ENCODE data around the gene MKS1. TPM values are rescaled to one million over a fixed set of nuclear protein-coding genes. Genes with fewer than 3 reads are reported as not detected.
A peak's percentile ranks its signal among the peaks of the same experiment; 100 is the strongest.

MKS1 gene
- total RNA-seq, 5 donors from 2014 or later (not counting 1 experiment from before 2014, with no cell fraction given) = 12.7 to 32.6 (median 22.3) TPM

- no peaks in the 10 kb centered on the region for H3K4me1 ChIP-seq (ENCODE audit: control insufficient read depth in 1 of 2, extremely low read depth in 1 of 2, insufficient read depth in 2 of 2, low read length in 2 of 2)
- Mint-ChIP-seq H3K36me3 (peaks cover 16% of the 10 kb centered on the region), H3K9me3 (no peaks in the 10 kb centered on the region), H3K4me3 (no peak overlapping the region), H3K27ac (no peak overlapping the region), H3K27me3 (peaks cover 4 to 21% of the 10 kb centered on the region in 2 donors), H3K4me1 (peaks cover 0 to 3% (median 2%) of the 10 kb centered on the region in 3 donors)
- H3K4me3 ChIP-seq (ENCODE audit: control insufficient read depth in 1 of 2, extremely low read depth in 1 of 2, low read length in 1 of 2) = no peak overlapping the region
- ATAC-seq (replicated peaks in 1 of 4) (no peak), DNase-seq (no peak)
- peaks cover 3 to 14% of the 10 kb centered on the region in 2 donors for H3K36me3 ChIP-seq (ENCODE audit: control insufficient read depth in 2 of 2, extremely low read depth in 1 of 2, insufficient read depth in 1 of 2, low read length in 1 of 2)
- ChIA-PET POLR2A (no interaction called here), CTCF (interaction anchor here in 1 of 2 donors (1.5 kb wide), 1 partner anchor 81 kb away, joined by 3 read pairs; no protein-coding TSS in a partner anchor)
- peaks cover 0 to 22% of the 10 kb centered on the region in 2 experiments for H3K27me3 ChIP-seq (replicated peaks in 1 of 2; ENCODE audit: control insufficient read depth in 2 of 2, extremely low read depth in 1 of 2, insufficient read depth in 2 of 2, low read length in 1 of 2)
- no peak overlapping the region for H3K27ac ChIP-seq (ENCODE audit: low read length)
- H3K9me3 ChIP-seq = no peaks in the 10 kb centered on the region
- WGBS (ENCODE audit: insufficient coverage) = 93% methylated on average over 7 of the region's 7 CpGs
Measured at GRCh38 chr17:58202859-58203258, 16.2 kb downstream of the MKS1 start.

- DNase-seq (peak in 34 of 35 experiments; percentile 16 to 66 (median 42)), ATAC-seq (replicated peaks in 1 of 4) (peak; percentile 60 to 82 (median 75))
- CTCF ChIA-PET = interaction anchor here in 1 of 2 donors (1.2 to 1.4 kb wide), 4 partner anchors 10 to 956 kb away, joined by 3 to 4 read pairs (median 4); no protein-coding TSS in a partner anchor
- POLR2A ChIA-PET = interaction anchor here (0.6 to 0.7 kb wide), 3 partner anchors 56 to 201 kb away, joined by 3 to 5 read pairs (median 3); no protein-coding TSS in a partner anchor
- H3K27me3 ChIP-seq (replicated peaks in 1 of 2; ENCODE audit: control insufficient read depth in 2 of 2, extremely low read depth in 1 of 2, insufficient read depth in 2 of 2, low read length in 1 of 2) = peaks cover 0 to 35% of the 10 kb centered on the region in 2 experiments
- no peaks in the 10 kb centered on the region for H3K9me3 ChIP-seq
- Mint-ChIP-seq H3K4me1 (peaks cover 0 to 3% (median 2%) of the 10 kb centered on the region in 3 donors), H3K27ac (no peak overlapping the region), H3K4me3 (no peak overlapping the region), H3K27me3 (peaks cover 17 to 37% of the 10 kb centered on the region in 2 donors), H3K9me3 (no peaks in the 10 kb centered on the region), H3K36me3 (peaks cover 2% of the 10 kb centered on the region)
- no peaks in the 10 kb centered on the region for H3K4me1 ChIP-seq (ENCODE audit: control insufficient read depth in 1 of 2, extremely low read depth in 1 of 2, insufficient read depth in 2 of 2, low read length in 2 of 2)
- H3K36me3 ChIP-seq (ENCODE audit: control insufficient read depth in 2 of 2, extremely low read depth in 1 of 2, insufficient read depth in 1 of 2, low read length in 1 of 2) = no peaks in the 10 kb centered on the region
- WGBS (ENCODE audit: insufficient coverage) = 46% methylated on average over 12 of the region's 14 CpGs
- no peak overlapping the region for H3K4me3 ChIP-seq (ENCODE audit: control insufficient read depth in 1 of 2, extremely low read depth in 1 of 2, low read length in 1 of 2)
- no peak overlapping the region for H3K27ac ChIP-seq (ENCODE audit: low read length)
Measured at GRCh38 chr17:58200024-58200633, 18.9 kb downstream of the MKS1 start.

- ChIA-PET CTCF (no interaction called here), POLR2A (no interaction called here)
- Histone ChIP-seq H3K4me3 (ENCODE audit: control insufficient read depth in 1 of 2, extremely low read depth in 1 of 2, low read length in 1 of 2) (no peak overlapping the region), H3K4me1 (ENCODE audit: control insufficient read depth in 1 of 2, extremely low read depth in 1 of 2, insufficient read depth in 2 of 2, low read length in 2 of 2) (no peaks in the 10 kb centered on the region), H3K36me3 (ENCODE audit: control insufficient read depth in 2 of 2, extremely low read depth in 1 of 2, insufficient read depth in 1 of 2, low read length in 1 of 2) (no peaks in the 10 kb centered on the region), H3K27ac (ENCODE audit: low read length) (no peak overlapping the region), H3K27me3 (replicated peaks in 1 of 2; ENCODE audit: control insufficient read depth in 2 of 2, extremely low read depth in 1 of 2, insufficient read depth in 2 of 2, low read length in 1 of 2) (peaks cover 0 to 45% of the 10 kb centered on the region in 2 experiments), H3K9me3 (no peaks in the 10 kb centered on the region)
- no peak overlapping the region for H3K4me3 Mint-ChIP-seq
- ATAC-seq (replicated peaks in 1 of 4) (no peak), DNase-seq (no peak)
- peaks cover 0 to 3% (median 2%) of the 10 kb centered on the region in 3 donors for H3K4me1 Mint-ChIP-seq
- H3K27me3 Mint-ChIP-seq = peaks cover 17 to 39% of the 10 kb centered on the region in 2 donors
- H3K27ac Mint-ChIP-seq = no peak overlapping the region
- no peaks in the 10 kb centered on the region for H3K36me3 Mint-ChIP-seq
- H3K9me3 Mint-ChIP-seq = no peaks in the 10 kb centered on the region
- no CpG with 5 or more reads among the region's 7 CpGs for WGBS (ENCODE audit: insufficient coverage)
Measured at GRCh38 chr17:58196610-58197009, 22.4 kb downstream of the MKS1 start.

- ATAC-seq (replicated peaks in 1 of 4) (no peak), DNase-seq (no peak)
- peaks cover 2 to 6% (median 3%) of the 10 kb centered on the region in 3 donors for H3K4me1 Mint-ChIP-seq
- POLR2A ChIA-PET = no interaction called here
- Histone ChIP-seq H3K36me3 (ENCODE audit: control insufficient read depth in 2 of 2, extremely low read depth in 1 of 2, insufficient read depth in 1 of 2, low read length in 1 of 2) (no peaks in the 10 kb centered on the region), H3K27ac (ENCODE audit: low read length) (no peak overlapping the region), H3K27me3 (replicated peaks in 1 of 2; ENCODE audit: control insufficient read depth in 2 of 2, extremely low read depth in 1 of 2, insufficient read depth in 2 of 2, low read length in 1 of 2) (peaks cover 0 to 54% of the 10 kb centered on the region in 2 experiments), H3K4me1 (ENCODE audit: control insufficient read depth in 1 of 2, extremely low read depth in 1 of 2, insufficient read depth in 2 of 2, low read length in 2 of 2) (no peaks in the 10 kb centered on the region), H3K4me3 (ENCODE audit: control insufficient read depth in 1 of 2, extremely low read depth in 1 of 2, low read length in 1 of 2) (no peak overlapping the region), H3K9me3 (no peaks in the 10 kb centered on the region)
- CTCF ChIA-PET = no interaction called here
- H3K27ac Mint-ChIP-seq = no peak overlapping the region
- no peaks in the 10 kb centered on the region for H3K36me3 Mint-ChIP-seq
- H3K9me3 Mint-ChIP-seq = no peaks in the 10 kb centered on the region
- H3K4me3 Mint-ChIP-seq = no peak overlapping the region
- 76% methylated on average over 3 of the region's 5 CpGs for WGBS (ENCODE audit: insufficient coverage)
- peaks cover 20 to 46% of the 10 kb centered on the region in 2 donors for H3K27me3 Mint-ChIP-seq
Measured at GRCh38 chr17:58195518-58196123, 23.4 kb downstream of the MKS1 start.

- DNase-seq = no peak
- H3K4me1 Mint-ChIP-seq = peaks cover 0 to 6% (median 0%) of the 10 kb centered on the region in 3 donors
- ChIA-PET CTCF (interaction anchor here in 1 of 2 donors (0.7 kb wide), 1 partner anchor 16 kb away, joined by 3 read pairs; no protein-coding TSS in a partner anchor), POLR2A (no interaction called here)
- H3K36me3 Mint-ChIP-seq = no peaks in the 10 kb centered on the region
- H3K36me3 ChIP-seq (ENCODE audit: control insufficient read depth in 2 of 2, extremely low read depth in 1 of 2, insufficient read depth in 1 of 2, low read length in 1 of 2) = no peaks in the 10 kb centered on the region
- H3K9me3 Mint-ChIP-seq = no peaks in the 10 kb centered on the region
- peaks cover 25 to 42% of the 10 kb centered on the region in 2 donors for H3K27me3 Mint-ChIP-seq
- no peaks in the 10 kb centered on the region for H3K4me1 ChIP-seq (ENCODE audit: control insufficient read depth in 1 of 2, extremely low read depth in 1 of 2, insufficient read depth in 2 of 2, low read length in 2 of 2)
- 81% methylated on average over 14 of the region's 18 CpGs for WGBS (ENCODE audit: insufficient coverage)
- H3K27me3 ChIP-seq (replicated peaks in 1 of 2; ENCODE audit: control insufficient read depth in 2 of 2, extremely low read depth in 1 of 2, insufficient read depth in 2 of 2, low read length in 1 of 2) = peaks cover 0 to 51% of the 10 kb centered on the region in 2 experiments
- no peak overlapping the region for H3K27ac ChIP-seq (ENCODE audit: low read length)
- no peak overlapping the region for H3K4me3 ChIP-seq (ENCODE audit: control insufficient read depth in 1 of 2, extremely low read depth in 1 of 2, low read length in 1 of 2)
- H3K9me3 ChIP-seq = no peaks in the 10 kb centered on the region
- no peak for ATAC-seq (replicated peaks in 1 of 4)
- H3K4me3 Mint-ChIP-seq = no peak overlapping the region
- H3K27ac Mint-ChIP-seq = no peak overlapping the region
Measured at GRCh38 chr17:58193641-58194255, 25.3 kb downstream of the MKS1 start.

- H3K9me3 Mint-ChIP-seq = no peaks in the 10 kb centered on the region
- no peaks in the 10 kb centered on the region for H3K36me3 ChIP-seq (ENCODE audit: control insufficient read depth in 2 of 2, extremely low read depth in 1 of 2, insufficient read depth in 1 of 2, low read length in 1 of 2)
- no peak within 1 kb of the TSS for H3K27ac Mint-ChIP-seq
- H3K36me3 Mint-ChIP-seq = no peaks in the 10 kb centered on the region
- DNase-seq = no peak
- peaks cover 0 to 6% (median 0%) of the 10 kb centered on the region in 3 donors for H3K4me1 Mint-ChIP-seq
- ChIA-PET CTCF (no interaction called here), POLR2A (no interaction called here)
- no peak within 1 kb of the TSS for H3K4me3 Mint-ChIP-seq
- no peak for ATAC-seq (replicated peaks in 1 of 4)
- peaks cover 24 to 35% of the 10 kb centered on the region in 2 donors for H3K27me3 Mint-ChIP-seq
- WGBS (ENCODE audit: insufficient coverage) = 56% methylated on average over 5 of the region's 6 CpGs
- H3K4me1 ChIP-seq (ENCODE audit: control insufficient read depth in 1 of 2, extremely low read depth in 1 of 2, insufficient read depth in 2 of 2, low read length in 2 of 2) = no peaks in the 10 kb centered on the region
- H3K27ac ChIP-seq (ENCODE audit: low read length) = no peak within 1 kb of the TSS
- no peak within 1 kb of the TSS for H3K4me3 ChIP-seq (ENCODE audit: control insufficient read depth in 1 of 2, extremely low read depth in 1 of 2, low read length in 1 of 2)
- H3K27me3 ChIP-seq (replicated peaks in 1 of 2; ENCODE audit: control insufficient read depth in 2 of 2, extremely low read depth in 1 of 2, insufficient read depth in 2 of 2, low read length in 1 of 2) = peaks cover 0 to 49% of the 10 kb centered on the region in 2 experiments
- H3K9me3 ChIP-seq = no peaks in the 10 kb centered on the region
Measured at GRCh38 chr17:58192612-58193011, 26.4 kb downstream of the MKS1 start, which contains the start of gene EPX. TSS of gene EPX (plus strand) at chr17:58192726. CDS start at chr17:58192847, 121 bp downstream.

Measured in T-cell (primary cell).